ENCODE results near the gene GJC2.

DNA sequence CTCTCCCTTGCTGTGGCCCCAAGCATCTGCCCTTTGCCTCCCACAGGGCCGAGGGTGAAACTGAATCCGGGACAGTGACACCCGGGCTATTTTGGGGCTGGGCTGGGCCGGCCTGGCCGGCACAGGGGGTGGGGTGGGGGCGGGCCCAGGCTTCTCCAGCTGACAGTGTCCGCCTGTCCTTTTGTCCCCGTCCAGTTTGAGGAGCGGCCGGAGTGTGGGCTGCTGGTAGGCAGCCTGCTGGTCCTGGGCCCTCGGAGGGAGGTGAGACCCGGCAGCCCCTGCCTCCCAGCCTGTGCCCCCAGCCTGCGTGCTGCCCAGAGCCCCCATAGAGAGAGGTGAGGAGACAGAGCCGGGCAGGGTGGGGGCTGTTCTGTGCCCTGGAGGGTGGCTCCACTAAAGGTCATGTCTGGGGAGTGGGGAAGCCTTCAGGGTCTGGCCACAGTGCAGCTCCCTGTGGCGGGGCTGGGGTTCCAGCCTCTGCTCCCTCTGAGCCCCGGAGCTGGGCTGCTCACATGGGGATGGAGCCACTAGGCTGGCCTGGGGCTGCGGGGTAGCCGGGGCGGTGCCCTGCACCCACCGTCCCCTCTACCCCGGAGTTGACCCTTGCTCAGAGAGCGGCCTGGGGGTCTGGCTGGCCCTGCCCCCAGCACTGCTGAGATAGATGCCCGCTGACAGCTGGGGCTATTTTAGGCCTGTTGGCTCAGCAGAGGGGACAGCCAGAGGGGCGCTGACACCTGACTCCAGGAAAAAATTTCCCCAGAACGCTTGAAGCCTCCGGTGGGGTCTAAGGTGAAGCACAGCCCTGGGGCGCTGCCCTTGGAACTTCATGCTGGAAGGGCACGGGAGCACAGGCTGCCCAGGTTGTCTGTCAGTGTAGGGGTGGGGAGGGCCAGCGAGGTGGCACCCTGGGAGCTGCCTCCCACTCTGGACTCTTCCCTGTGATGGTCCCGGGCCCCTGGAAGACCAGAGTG is 58.4 kb downstream of the GJC2 start, which contains the start of gene OBSCN:
- TF ChIP-seq, protein P1, sequence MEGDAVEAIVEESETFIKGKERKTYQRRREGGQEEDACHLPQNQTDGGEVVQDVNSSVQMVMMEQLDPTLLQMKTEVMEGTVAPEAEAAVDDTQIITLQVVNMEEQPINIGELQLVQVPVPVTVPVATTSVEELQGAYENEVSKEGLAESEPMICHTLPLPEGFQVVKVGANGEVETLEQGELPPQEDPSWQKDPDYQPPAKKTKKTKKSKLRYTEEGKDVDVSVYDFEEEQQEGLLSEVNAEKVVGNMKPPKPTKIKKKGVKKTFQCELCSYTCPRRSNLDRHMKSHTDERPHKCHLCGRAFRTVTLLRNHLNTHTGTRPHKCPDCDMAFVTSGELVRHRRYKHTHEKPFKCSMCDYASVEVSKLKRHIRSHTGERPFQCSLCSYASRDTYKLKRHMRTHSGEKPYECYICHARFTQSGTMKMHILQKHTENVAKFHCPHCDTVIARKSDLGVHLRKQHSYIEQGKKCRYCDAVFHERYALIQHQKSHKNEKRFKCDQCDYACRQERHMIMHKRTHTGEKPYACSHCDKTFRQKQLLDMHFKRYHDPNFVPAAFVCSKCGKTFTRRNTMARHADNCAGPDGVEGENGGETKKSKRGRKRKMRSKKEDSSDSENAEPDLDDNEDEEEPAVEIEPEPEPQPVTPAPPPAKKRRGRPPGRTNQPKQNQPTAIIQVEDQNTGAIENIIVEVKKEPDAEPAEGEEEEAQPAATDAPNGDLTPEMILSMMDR (IDR thresholded peaks at IDR 0.05): no peak
- TF ChIP-seq POLR2A (IDR thresholded peaks at IDR 0.05): no peak
- TF ChIP-seq POLR2AphosphoS5 (IDR thresholded peaks at IDR 0.05): no peak

Data from stomach (tissue), 4 donors.